ENCODE data around the gene RPAP3. TPM values are rescaled to one million over a fixed set of nuclear protein-coding genes. Genes with fewer than 3 reads are reported as not detected.

The RPAP3 gene
- total RNA-seq, 1 experiment from 2014 or later = 44.3 TPM

GRCh38 chr12:47752121-47752520 is 46.3 kb upstream of the RPAP3 start (continued):
- no peak for TF ChIP-seq NFE2L1 (CRISPR knock-in tag; IDR thresholded peaks at IDR 0.05)
- TF ChIP-seq CBFB (CRISPR knock-in tag; IDR thresholded peaks at IDR 0.05; ENCODE audit: low read depth) = no peak
- TF ChIP-seq FOXJ3 (CRISPR knock-in tag; IDR thresholded peaks at IDR 0.05; ENCODE audit: borderline replicate concordance) = no peak

DNA sequence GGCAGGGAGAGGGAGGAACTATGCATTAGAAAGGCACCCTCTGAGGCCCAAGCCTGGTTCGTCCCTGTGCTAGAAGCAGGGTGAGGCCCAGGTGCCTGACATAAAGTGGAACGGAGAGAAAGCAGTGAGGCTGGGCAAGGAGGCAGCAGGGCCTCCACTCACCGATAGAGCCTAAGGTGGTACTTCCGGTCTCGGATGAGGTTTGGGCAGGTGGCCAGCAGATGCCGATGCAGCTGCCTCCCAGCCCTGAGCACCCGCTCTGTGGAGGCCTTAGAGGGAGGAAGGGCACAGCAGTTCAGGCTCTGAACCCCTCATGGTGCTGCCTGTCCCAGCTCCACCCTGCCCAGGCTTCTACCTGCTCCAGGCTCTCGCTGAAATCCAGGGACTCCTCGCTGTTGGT is 45.7 kb upstream of the RPAP3 start:
- TF ChIP-seq FOXP1 (CRISPR knock-in tag; IDR thresholded peaks at IDR 0.05; ENCODE audit: borderline replicate concordance) (no peak), NFYB (CRISPR knock-in tag; conservative IDR thresholded peaks at IDR 0.05; ENCODE audit: low read depth) (no peak), FOXJ3 (CRISPR knock-in tag; IDR thresholded peaks at IDR 0.05; ENCODE audit: borderline replicate concordance) (no peak), IRF1 (CRISPR knock-in tag; IDR thresholded peaks at IDR 0.05) (no peak), CDX4 (CRISPR knock-in tag; IDR thresholded peaks at IDR 0.05; ENCODE audit: borderline replicate concordance) (no peak), MXD4 (CRISPR knock-in tag; IDR thresholded peaks at IDR 0.05; ENCODE audit: borderline replicate concordance) (no peak), SOX15 (CRISPR knock-in tag; IDR thresholded peaks at IDR 0.05) (no peak), ZNF219 (CRISPR knock-in tag; IDR thresholded peaks at IDR 0.05; ENCODE audit: borderline replicate concordance) (no peak)
- TF ChIP-seq, protein P1, sequence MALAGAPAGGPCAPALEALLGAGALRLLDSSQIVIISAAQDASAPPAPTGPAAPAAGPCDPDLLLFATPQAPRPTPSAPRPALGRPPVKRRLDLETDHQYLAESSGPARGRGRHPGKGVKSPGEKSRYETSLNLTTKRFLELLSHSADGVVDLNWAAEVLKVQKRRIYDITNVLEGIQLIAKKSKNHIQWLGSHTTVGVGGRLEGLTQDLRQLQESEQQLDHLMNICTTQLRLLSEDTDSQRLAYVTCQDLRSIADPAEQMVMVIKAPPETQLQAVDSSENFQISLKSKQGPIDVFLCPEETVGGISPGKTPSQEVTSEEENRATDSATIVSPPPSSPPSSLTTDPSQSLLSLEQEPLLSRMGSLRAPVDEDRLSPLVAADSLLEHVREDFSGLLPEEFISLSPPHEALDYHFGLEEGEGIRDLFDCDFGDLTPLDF (CRISPR knock-in tag; IDR thresholded peaks at IDR 0.05) = no peak
- H3K27ac Mint-ChIP-seq = no peak overlapping the region
- H3K36me3 Mint-ChIP-seq = no peaks in the 10 kb centered on the region
- H3K9me3 Mint-ChIP-seq = no peaks in the 10 kb centered on the region
- no peak for ATAC-seq
- POLR2A ChIA-PET = no interaction called here
- CTCF ChIA-PET = interaction anchor here (1.0 to 10.5 kb wide), 4 partner anchors 9 to 87 kb away, joined by 4 to 173 read pairs (median 86); no protein-coding TSS in a partner anchor
- no peak overlapping the region for H3K4me3 Mint-ChIP-seq
- H3K4me1 Mint-ChIP-seq = peaks cover 55% of the 10 kb centered on the region
- DNase-seq (ENCODE audit: low spot score) = no peak
- no peaks in the 10 kb centered on the region; the same call in 1 of the 2 replicates for H3K27me3 Mint-ChIP-seq (ENCODE audit: low read depth)

GRCh38 chr12:47750916-47751470 is 45.2 kb upstream of the RPAP3 start:
- ATAC-seq = no peak
- no peaks in the 10 kb centered on the region for H3K27me3 Mint-ChIP-seq (ENCODE audit: low read depth)
- H3K27ac Mint-ChIP-seq = no peak overlapping the region
- ChIA-PET POLR2A (no interaction called here), CTCF (interaction anchor here (1.0 to 10.5 kb wide), 4 partner anchors 9 to 87 kb away, joined by 4 to 173 read pairs (median 86); no protein-coding TSS in a partner anchor)
- DNase-seq (ENCODE audit: low spot score) = no peak
- no peaks in the 10 kb centered on the region for H3K36me3 Mint-ChIP-seq
- H3K9me3 Mint-ChIP-seq = no peaks in the 10 kb centered on the region
- TF ChIP-seq ZNF317 (CRISPR knock-in tag; IDR thresholded peaks at IDR 0.05; ENCODE audit: borderline replicate concordance, low read depth) (no peak), ERG (CRISPR knock-in tag; IDR thresholded peaks at IDR 0.05) (no peak), CREB1 (CRISPR knock-in tag; IDR thresholded peaks at IDR 0.05) (no peak), ATF1 (CRISPR knock-in tag; IDR thresholded peaks at IDR 0.05) (no peak), GTF2I (CRISPR knock-in tag; conservative IDR thresholded peaks at IDR 0.05) (no peak), ZNF396 (CRISPR knock-in tag; IDR thresholded peaks at IDR 0.05; ENCODE audit: borderline replicate concordance) (no peak), MXD4 (CRISPR knock-in tag; IDR thresholded peaks at IDR 0.05; ENCODE audit: borderline replicate concordance) (no peak), ZNF512 (CRISPR knock-in tag; IDR thresholded peaks at IDR 0.05; ENCODE audit: borderline replicate concordance) (no peak), FOXK1 (CRISPR knock-in tag; IDR thresholded peaks at IDR 0.05) (no peak)
- TF ChIP-seq, protein P2, sequence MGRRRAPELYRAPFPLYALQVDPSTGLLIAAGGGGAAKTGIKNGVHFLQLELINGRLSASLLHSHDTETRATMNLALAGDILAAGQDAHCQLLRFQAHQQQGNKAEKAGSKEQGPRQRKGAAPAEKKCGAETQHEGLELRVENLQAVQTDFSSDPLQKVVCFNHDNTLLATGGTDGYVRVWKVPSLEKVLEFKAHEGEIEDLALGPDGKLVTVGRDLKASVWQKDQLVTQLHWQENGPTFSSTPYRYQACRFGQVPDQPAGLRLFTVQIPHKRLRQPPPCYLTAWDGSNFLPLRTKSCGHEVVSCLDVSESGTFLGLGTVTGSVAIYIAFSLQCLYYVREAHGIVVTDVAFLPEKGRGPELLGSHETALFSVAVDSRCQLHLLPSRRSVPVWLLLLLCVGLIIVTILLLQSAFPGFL (CRISPR knock-in tag; IDR thresholded peaks at IDR 0.05; ENCODE audit: borderline replicate concordance) = no peak
- peaks cover 49% of the 10 kb centered on the region for H3K4me1 Mint-ChIP-seq
- H3K4me3 Mint-ChIP-seq = no peak overlapping the region
